Endothelial cell of umbilical vein (primary cell): Measurements from ENCODE around the gene NUMBL. TPM values are rescaled to one million over a fixed set of nuclear protein-coding genes. Genes with fewer than 3 reads are reported as not detected.

Source experiments
- BruUV-seq: library from RNA; stranded (reverse); fragments of 400-500 nt; replicated peaks from 2 replicates; lab custom pipeline; 2021; lab: Mats Ljungman, UMichigan
- CTCF ChIA-PET: fragments of 300-600, 350-600 bp; sonication (Branson Sonifier 250); formaldehyde crosslinking; loops from one replicate; lab custom pipeline; 2021; ENCODE audit warnings: antibody characterized with exemption, inconsistent platforms; lab: Charles Lee
- POLR2A ChIA-PET: fragments of 300-600, 350-600 bp; sonication (Branson Sonifier 250); formaldehyde crosslinking; loops from one replicate; lab custom pipeline; 2021; ENCODE audit warnings: antibody characterized with exemption, inconsistent platforms; lab: Charles Lee
- DNase-seq: peaks from one replicate; pipeline ENCODE4 v3.0.0-alpha.2; 2011; ENCODE audit warnings: low read depth, low spot score
- FAIRE-seq: peaks from 2 replicates; lab custom pipeline; 2011; peaks lifted over from hg19 to GRCh38; lab: Jason Lieb, UNC
- H2AFZ ChIP-seq: 2 replicates; pipeline ENCODE4 v1.6.0; 2012; ENCODE audit warnings: low read depth, low read length, control low read depth, inconsistent platforms
- H3K27ac ChIP-seq: 2 replicates; pipeline ENCODE4 v1.5.1; 2011; ENCODE audit warnings: low read depth, mild to moderate bottlenecking, control low read depth, low read length, moderate library complexity; ENCODE audit not compliant: insufficient read depth
- H3K27me3 ChIP-seq, 2 experiments: 2 replicates each; pipeline versions ENCODE4 v1.6.0 to v1.6.1; 2011; ENCODE audit warnings: low read length in 2 of 2, mixed read lengths in 1 of 2; ENCODE audit not compliant: control insufficient read depth in 2 of 2, insufficient read depth in 2 of 2
- H3K36me3 ChIP-seq, 2 experiments: 2 replicates in 1 of 2; 3 replicates in 1 of 2; pipeline ENCODE4 v1.5.1; 2011; ENCODE audit warnings: low read length in 2 of 2, mild to moderate bottlenecking in 1 of 2, moderate library complexity in 1 of 2; ENCODE audit not compliant: control insufficient read depth in 2 of 2, insufficient read depth in 2 of 2; ENCODE audit errors: extremely low read depth in 1 of 2
- H3K4me1 ChIP-seq: 3 replicates; pipeline ENCODE4 v1.5.1; 2011; ENCODE audit warnings: mild to moderate bottlenecking, low read length; ENCODE audit not compliant: control insufficient read depth, insufficient read depth; ENCODE audit errors: extremely low read depth
- H3K4me2 ChIP-seq: 2 replicates; pipeline ENCODE4 v1.6.1; 2011; ENCODE audit warnings: low read length, control low read depth, mixed read lengths; ENCODE audit not compliant: insufficient read depth
- H3K4me3 ChIP-seq, 3 experiments: fragments of 200-600 bp in 1 of 3; sonication (generic), shearing (Covaris generic) in 1 of 3; replicated peaks in 1 of 3; 2 replicates each; pipeline ENCODE4 v1.5.1; 2011 to 2016; ENCODE audit warnings: control low read depth in 3 of 3, low read length in 3 of 3, mild to moderate bottlenecking in 2 of 3, inconsistent platforms in 1 of 3, low read depth in 1 of 3, moderate library complexity in 1 of 3; ENCODE audit not compliant: insufficient read depth in 1 of 3
- H3K79me2 ChIP-seq: 2 replicates; pipeline ENCODE4 v1.6.0; 2012; ENCODE audit warnings: low read length, inconsistent platforms; ENCODE audit not compliant: control insufficient read depth, insufficient read depth
- H3K9ac ChIP-seq: replicated peaks from 2 replicates; pipeline ENCODE3; 2011; ENCODE audit warnings: low read length, control low read depth; ENCODE audit not compliant: insufficient read depth; ENCODE audit errors: extremely low read depth
- H3K9me1 ChIP-seq: replicated peaks from 3 replicates; pipeline ENCODE4 v1.6.0; 2011; ENCODE audit warnings: mild to moderate bottlenecking, low read length; ENCODE audit not compliant: control insufficient read depth, insufficient read depth; ENCODE audit errors: extremely low read depth
- H3K9me3 ChIP-seq: replicated peaks from 2 replicates; pipeline ENCODE4 v1.5.1; 2012; ENCODE audit warnings: low read length, inconsistent platforms; ENCODE audit not compliant: control insufficient read depth, insufficient read depth
- H4K20me1 ChIP-seq: replicated peaks from 2 replicates; pipeline ENCODE3; 2011; ENCODE audit warnings: mild to moderate bottlenecking, low read length; ENCODE audit not compliant: control insufficient read depth, insufficient read depth; ENCODE audit errors: extremely low read depth
- EZH2 ChIP-seq: IDR thresholded peaks from 2 replicates; pipeline ENCODE4 v1.6.1; 2012; ENCODE audit warnings: borderline replicate concordance, low read depth, mild to moderate bottlenecking, moderate library complexity, low read length, inconsistent platforms; ENCODE audit not compliant: severe bottlenecking
- FOS ChIP-seq: IDR thresholded peaks from 2 replicates; pipeline ENCODE4 v1.6.1; 2011; ENCODE audit warnings: mild to moderate bottlenecking, low read length, moderate library complexity, borderline replicate concordance; ENCODE audit not compliant: insufficient read depth
- GATA2 ChIP-seq: IDR thresholded peaks from 2 replicates; pipeline ENCODE4 v1.7.0; 2011; ENCODE audit warnings: low read depth, mild to moderate bottlenecking, moderate library complexity, mixed read lengths, low read length; ENCODE audit not compliant: insufficient read length, insufficient read depth
- JUN ChIP-seq: IDR thresholded peaks from 2 replicates; pipeline ENCODE4 v1.6.1; 2011; ENCODE audit warnings: borderline replicate concordance, low read depth; ENCODE audit not compliant: insufficient read length, insufficient read depth
- MYC ChIP-seq: IDR thresholded peaks from one replicate; pipeline ENCODE4 v1.6.1; 2011; ENCODE audit warnings: mild to moderate bottlenecking, low read depth, low read length
- POLR2A ChIP-seq: IDR thresholded peaks from 2 replicates; pipeline ENCODE4 v1.6.1; 2012; ENCODE audit warnings: low read depth, mild to moderate bottlenecking, control low read depth, low read length
- POLR2AphosphoS5 ChIP-seq: IDR thresholded peaks from 2 replicates; pipeline ENCODE4 v1.6.1; 2012; ENCODE audit warnings: low read depth, mild to moderate bottlenecking, control low read depth, low read length, moderate library complexity; ENCODE audit not compliant: insufficient read depth
- dilution Hi-C: fragments of 300-500 bp; cut with MboI; formaldehyde crosslinking; loops from one replicate; pipeline ENCODE4 v1.15.0; 2019; ENCODE audit warnings: low sequenced_read_pairs; ENCODE audit not compliant: extremely low pct_ligation_motif_present
- intact Hi-C: fragments of 100-400 bp; cut with micrococcal nuclease; formaldehyde crosslinking; loops from one replicate; pipeline ENCODE4 v1.10.0; 2022
- polyA plus RNA-seq, 4 experiments: library from polyadenylated mRNA; depleted of rRNA in 3 of 4; stranded (reverse) in 3 of 4; unstranded in 1 of 4; fragments of >200 nt; gene quantifications; 2 replicates each; pipeline versions ENCODE4 v1.2.1 to v1.2.3, GENCODE V29; 2011 to 2012; ENCODE audit warnings: missing spikeins in 1 of 4
- total RNA-seq: library from RNA; stranded (reverse); gene quantifications from 2 replicates; pipeline ENCODE4 v1.2.3, GENCODE V29; 2021
- TF ChIP-seq, protein P1 (sequence below): IDR thresholded peaks from 2 replicates; pipeline ENCODE4 v1.6.1; 2011; ENCODE audit not compliant: insufficient read depth, insufficient read length
- TF ChIP-seq, protein P2 (sequence below), 2 donors: IDR thresholded peaks; 1 replicate in 1 of 2; 2 replicates in 1 of 2; pipeline ENCODE4 v1.5.1; 2011; ENCODE audit warnings: low read length in 2 of 2, mild to moderate bottlenecking in 2 of 2, moderate library complexity in 2 of 2, control low read depth in 1 of 2, inconsistent platforms in 1 of 2, low read depth in 1 of 2; ENCODE audit not compliant: insufficient read depth in 1 of 2; ENCODE audit errors: extremely low read depth in 1 of 2

The NUMBL gene
- total and polyA plus RNA-seq, 2 donors (not counting 3 experiments of a cell fraction or from before 2014, with no cell fraction given), result 21.5 to 46.7 TPM

DNA sequence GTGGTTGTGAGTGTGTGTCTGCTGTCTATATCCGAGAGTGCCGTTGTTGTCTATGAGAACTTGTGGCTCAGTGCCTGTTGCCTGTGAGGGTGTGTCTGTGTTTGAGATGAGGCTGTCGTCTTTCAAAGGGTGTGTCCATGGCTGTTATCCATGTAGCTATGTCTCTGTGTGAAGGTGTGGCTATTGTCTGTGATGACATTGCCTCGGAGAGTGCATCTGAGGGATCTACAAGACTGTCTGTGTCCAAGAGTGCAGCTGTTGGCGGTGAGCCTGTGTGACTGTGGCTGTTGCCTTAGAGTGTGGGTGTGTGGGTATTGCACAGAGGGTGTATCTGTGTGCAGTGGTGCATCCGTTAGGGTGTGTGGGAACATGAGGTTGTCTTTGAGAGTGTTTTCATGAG, 4.9 kb downstream of the NUMBL start:
- H3K36me3 ChIP-seq, result peaks cover 0 to 29% of the 10 kb centered on the region in 2 experiments
- H4K20me1 ChIP-seq, result no peaks in the 10 kb centered on the region
- H2AFZ ChIP-seq, result no peak overlapping the region
- H3K27me3 ChIP-seq, result no peaks in the 10 kb centered on the region
- no peak overlapping the region for H3K4me2 ChIP-seq
- H3K27ac ChIP-seq, result no peak overlapping the region
- H3K4me1 ChIP-seq, result peaks cover 8% of the 10 kb centered on the region
- dilution Hi-C loops, result no loop called here
- BruUV-seq, result no TSS peak
- H3K9ac ChIP-seq, result no peak overlapping the region
- intact Hi-C loops, result no loop called here
- H3K9me3 ChIP-seq, result no peaks in the 10 kb centered on the region
- no peak overlapping the region for H3K4me3 ChIP-seq
- DNase-seq (no peak), FAIRE-seq (no peak)
- TF ChIP-seq JUN (no peak), POLR2A (no peak), MYC (no peak), FOS (no peak), GATA2 (no peak), POLR2AphosphoS5 (no peak), EZH2 (no peak)
- TF ChIP-seq, protein P1, sequence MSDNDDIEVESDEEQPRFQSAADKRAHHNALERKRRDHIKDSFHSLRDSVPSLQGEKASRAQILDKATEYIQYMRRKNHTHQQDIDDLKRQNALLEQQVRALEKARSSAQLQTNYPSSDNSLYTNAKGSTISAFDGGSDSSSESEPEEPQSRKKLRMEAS, result no peak
- TF ChIP-seq, protein P2, sequence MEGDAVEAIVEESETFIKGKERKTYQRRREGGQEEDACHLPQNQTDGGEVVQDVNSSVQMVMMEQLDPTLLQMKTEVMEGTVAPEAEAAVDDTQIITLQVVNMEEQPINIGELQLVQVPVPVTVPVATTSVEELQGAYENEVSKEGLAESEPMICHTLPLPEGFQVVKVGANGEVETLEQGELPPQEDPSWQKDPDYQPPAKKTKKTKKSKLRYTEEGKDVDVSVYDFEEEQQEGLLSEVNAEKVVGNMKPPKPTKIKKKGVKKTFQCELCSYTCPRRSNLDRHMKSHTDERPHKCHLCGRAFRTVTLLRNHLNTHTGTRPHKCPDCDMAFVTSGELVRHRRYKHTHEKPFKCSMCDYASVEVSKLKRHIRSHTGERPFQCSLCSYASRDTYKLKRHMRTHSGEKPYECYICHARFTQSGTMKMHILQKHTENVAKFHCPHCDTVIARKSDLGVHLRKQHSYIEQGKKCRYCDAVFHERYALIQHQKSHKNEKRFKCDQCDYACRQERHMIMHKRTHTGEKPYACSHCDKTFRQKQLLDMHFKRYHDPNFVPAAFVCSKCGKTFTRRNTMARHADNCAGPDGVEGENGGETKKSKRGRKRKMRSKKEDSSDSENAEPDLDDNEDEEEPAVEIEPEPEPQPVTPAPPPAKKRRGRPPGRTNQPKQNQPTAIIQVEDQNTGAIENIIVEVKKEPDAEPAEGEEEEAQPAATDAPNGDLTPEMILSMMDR (IDR thresholded peaks at IDR 0.05; ENCODE audit: extremely low read depth in 1 of 2, insufficient read depth in 1 of 2, low read depth in 1 of 2, low read length in 2 of 2), result no peak
- ChIA-PET POLR2A (no interaction called here), CTCF (no interaction called here)
- peaks cover 27% of the 10 kb centered on the region for H3K79me2 ChIP-seq
- H3K9me1 ChIP-seq, result no peaks in the 10 kb centered on the region
